ENCODE data around the gene MRPL43.

DNA sequence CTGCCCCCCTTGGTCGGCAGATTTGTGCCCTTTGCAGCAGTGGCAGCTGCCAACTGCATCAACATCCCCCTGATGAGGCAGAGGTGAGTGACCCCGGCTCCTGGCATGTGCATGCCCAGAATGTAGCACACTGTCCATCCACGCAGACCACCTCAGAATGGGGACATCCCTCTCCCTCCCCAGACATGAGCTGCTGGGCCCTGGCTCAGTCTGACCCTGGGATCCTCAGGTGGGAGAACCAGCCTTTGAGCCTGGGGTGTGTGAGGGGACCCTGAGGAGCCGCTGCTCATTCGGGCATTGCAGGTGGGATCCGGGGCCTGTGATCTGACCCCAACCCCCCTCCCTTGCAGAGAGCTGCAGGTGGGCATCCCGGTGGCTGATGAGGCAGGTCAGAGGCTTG lies 49.4 kb upstream of the MRPL43 start:
- TF ChIP-seq, protein P1, sequence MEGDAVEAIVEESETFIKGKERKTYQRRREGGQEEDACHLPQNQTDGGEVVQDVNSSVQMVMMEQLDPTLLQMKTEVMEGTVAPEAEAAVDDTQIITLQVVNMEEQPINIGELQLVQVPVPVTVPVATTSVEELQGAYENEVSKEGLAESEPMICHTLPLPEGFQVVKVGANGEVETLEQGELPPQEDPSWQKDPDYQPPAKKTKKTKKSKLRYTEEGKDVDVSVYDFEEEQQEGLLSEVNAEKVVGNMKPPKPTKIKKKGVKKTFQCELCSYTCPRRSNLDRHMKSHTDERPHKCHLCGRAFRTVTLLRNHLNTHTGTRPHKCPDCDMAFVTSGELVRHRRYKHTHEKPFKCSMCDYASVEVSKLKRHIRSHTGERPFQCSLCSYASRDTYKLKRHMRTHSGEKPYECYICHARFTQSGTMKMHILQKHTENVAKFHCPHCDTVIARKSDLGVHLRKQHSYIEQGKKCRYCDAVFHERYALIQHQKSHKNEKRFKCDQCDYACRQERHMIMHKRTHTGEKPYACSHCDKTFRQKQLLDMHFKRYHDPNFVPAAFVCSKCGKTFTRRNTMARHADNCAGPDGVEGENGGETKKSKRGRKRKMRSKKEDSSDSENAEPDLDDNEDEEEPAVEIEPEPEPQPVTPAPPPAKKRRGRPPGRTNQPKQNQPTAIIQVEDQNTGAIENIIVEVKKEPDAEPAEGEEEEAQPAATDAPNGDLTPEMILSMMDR (IDR thresholded peaks at IDR 0.05) = no peak
- TF ChIP-seq POLR2A (IDR thresholded peaks at IDR 0.05) (no peak), POLR2AphosphoS5 (IDR thresholded peaks at IDR 0.05) (no peak)
